Dermis microvascular lymphatic vessel endothelial cell (primary cell): ENCODE results near the gene EXO5. TPM values are rescaled to one million over a fixed set of nuclear protein-coding genes. Genes with fewer than 3 reads are reported as not detected.
"Not testable (repeated sequence)": the region's sequence is repeated elsewhere in the genome, so short reads cannot be mapped to it uniquely, and the experiment has no call there.

Experiments
- DNase-seq, 2 donors: peaks; one replicate each; pipeline versions ENCODE4 v3.0.0 to v3.0.0-alpha.2; 2010; ENCODE audit warnings: low read depth in 2 of 2
- total RNA-seq: library from RNA; depleted of rRNA; stranded (reverse); fragments of >200 nt; gene quantifications from 2 replicates; pipeline ENCODE4 v1.2.1, GENCODE V29; 2014

Gene EXO5
- total RNA-seq, 1 donor from 2014 or later: 6.0 TPM

DNA sequence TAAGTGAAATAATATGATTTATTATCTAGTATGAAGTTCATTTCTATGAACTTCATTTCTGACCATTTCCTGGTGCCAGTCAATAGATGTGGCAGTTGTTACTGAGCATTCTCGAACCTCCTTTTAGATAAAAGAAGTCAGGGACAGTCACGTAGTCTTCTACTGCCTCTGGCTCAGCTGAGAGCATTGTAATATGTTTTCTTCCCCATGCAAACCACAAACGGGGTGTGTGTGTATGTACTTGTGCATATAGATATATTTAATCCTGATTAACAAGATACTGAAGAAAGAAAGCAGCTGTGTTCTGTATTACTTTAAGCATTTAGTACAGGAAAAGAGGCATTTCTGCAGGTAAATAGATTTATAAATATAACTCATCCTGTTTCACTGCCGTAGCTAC lies 44.5 kb downstream of the EXO5 start:
- no peak for DNase-seq

DNA sequence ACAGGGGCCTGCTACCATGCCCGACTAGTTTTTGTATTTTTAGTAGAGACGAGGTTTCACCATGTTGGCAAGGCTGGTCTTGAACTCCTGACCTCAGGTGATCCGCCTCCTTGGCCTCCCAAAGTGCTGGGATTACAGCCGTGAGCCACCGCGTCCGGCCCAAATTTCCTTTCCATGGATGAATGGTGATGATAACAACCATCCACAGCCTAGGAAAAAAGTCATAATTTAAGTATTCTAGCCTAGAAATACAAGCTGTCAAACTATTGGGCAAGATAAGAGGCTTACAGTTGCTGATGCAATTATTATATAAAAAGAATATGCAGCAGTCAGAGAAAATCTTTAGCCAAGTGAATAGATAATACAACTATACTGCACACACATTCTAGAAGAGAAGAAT lies 46.2 kb downstream of the EXO5 start:
- not testable (repeated sequence) for DNase-seq

DNA sequence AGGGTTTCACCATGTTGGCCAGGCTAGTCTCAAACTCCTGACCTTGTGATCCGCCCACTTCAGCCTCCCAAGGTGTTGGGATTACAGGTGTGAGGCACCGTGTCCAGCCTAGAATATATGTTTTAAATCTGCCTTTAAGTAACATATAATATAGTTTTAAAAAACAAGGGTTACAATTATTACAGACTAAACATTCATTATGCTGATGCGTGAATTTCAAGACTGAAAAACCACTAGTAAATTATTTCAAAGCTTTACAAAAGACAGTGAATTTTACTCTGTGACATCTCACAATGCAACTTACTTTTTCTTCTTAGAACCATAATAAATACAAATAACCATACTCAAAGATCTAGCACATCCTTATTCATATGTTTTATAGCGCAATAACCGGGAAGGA lies 47.6 kb downstream of the EXO5 start:
- no peak for DNase-seq

DNA sequence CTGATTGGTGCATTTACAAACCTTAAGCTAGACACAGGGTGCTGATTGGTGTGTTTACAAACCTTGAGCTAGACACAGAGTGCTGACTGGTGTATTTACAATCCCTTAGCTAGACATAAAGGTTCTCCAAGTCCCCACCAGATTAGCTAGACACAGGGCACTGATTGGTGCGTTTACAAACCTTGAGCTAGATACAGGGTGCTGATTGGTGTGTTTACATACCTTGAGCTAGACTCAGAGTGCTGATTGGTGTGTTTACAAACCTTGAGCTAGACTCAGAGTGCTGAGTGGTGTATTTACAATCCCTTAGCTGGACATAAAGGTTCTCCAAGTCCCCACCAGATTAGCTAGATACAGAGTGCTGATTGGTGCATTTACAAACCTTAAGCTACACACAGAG lies 49.7 kb downstream of the EXO5 start:
- DNase-seq: not testable (repeated sequence)

DNA sequence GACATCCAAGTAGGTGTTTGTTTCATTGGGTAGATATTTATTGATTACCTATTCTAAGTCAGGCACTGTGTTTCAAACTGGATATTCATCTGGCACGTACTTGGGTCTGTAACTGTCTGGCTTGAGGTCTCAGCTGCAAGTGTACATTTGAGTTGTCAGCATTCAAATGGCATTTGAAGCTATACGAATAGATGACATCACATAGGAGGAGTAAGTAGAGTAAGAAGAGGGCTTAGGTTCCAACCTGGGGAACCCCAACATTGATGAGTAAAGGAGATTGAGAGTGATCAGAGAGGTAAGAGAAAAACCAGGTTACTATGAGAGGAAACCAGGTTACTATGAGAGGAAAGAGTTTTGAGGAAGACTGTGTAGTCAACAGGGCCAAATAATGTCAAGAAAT lies 53.6 kb downstream of the EXO5 start:
- no peak for DNase-seq

- DNase-seq: no peak
Measured at GRCh38 chr1:40563266-40563665, 54.7 kb downstream of the EXO5 start.

DNA sequence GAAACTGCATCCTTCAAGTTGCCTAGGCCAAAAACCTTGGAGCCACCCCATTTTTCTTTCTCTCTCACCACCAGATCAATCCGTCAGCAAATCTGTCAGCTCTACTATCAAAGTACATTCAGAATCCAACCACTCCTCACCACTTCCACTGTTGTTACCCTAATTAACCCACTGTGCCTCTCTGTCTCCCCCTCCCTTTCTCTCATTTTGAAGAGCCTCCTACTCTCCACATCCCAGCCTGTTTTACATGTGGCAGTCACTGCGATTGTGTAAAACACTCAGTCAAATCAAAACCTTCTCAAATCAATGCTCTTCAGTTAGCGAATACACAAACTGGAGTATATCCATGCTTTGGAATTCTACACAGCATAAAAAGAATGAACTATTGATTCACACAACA lies 55.9 kb downstream of the EXO5 start:
- no peak for DNase-seq

GRCh38 chr1:40564913-40565312 lies 56.3 kb downstream of the EXO5 start:
- DNase-seq: no peak

Other genes with a start within 250 kb of the EXO5 start
- 0.39 and 0.51 TPM in 2 replicates for gene COL9A2, start 191.5 kb upstream of the EXO5 start, total RNA-seq
- 3.7 and 4.2 TPM in 2 replicates for gene SMAP2, start 135.0 kb upstream of the EXO5 start, total RNA-seq
- 0.77 and 0.89 TPM in 2 replicates for gene ZFP69B, start 58.3 kb upstream of the EXO5 start, total RNA-seq
- 1.4 and 1.5 TPM in 2 replicates for gene ZFP69, start 31.5 kb upstream of the EXO5 start, total RNA-seq
- gene ZNF684, start 22.9 kb downstream of the EXO5 start, total RNA-seq: 2.1 and 3.0 TPM in 2 replicates
- gene RIMS3, start 156.9 kb downstream of the EXO5 start, total RNA-seq: 0.38 and 0.39 TPM in 2 replicates
- gene NFYC, start 182.9 kb downstream of the EXO5 start, total RNA-seq: 13.0 and 18.6 TPM in 2 replicates